Endometrial microvascular endothelial cells (primary cell): ENCODE measurements around the gene LRRC7. TPM values are rescaled to one million over a fixed set of nuclear protein-coding genes. Genes with fewer than 3 reads are reported as not detected.
"Not testable (repeated sequence)": the region's sequence is repeated elsewhere in the genome, so short reads cannot be mapped to it uniquely, and the experiment has no call there.

Experiments used
- in situ Hi-C: cut with HindIII; loops from 2 replicates; pipeline ENCODE4 v1.10.0; 2017; ENCODE audit warnings: low sequenced_read_pairs, low pct_unique_long_range_greater_than_20kb; ENCODE audit errors: inconsistent ontology term
- total RNA-seq: library from RNA; depleted of rRNA; stranded (reverse); fragments of >200 nt; gene quantifications from one replicate; pipeline ENCODE4 v1.2.3, GENCODE V29; 2015; ENCODE audit errors: inconsistent ontology term

Gene LRRC7
- total RNA-seq, 1 donor from 2014 or later = not detected

DNA sequence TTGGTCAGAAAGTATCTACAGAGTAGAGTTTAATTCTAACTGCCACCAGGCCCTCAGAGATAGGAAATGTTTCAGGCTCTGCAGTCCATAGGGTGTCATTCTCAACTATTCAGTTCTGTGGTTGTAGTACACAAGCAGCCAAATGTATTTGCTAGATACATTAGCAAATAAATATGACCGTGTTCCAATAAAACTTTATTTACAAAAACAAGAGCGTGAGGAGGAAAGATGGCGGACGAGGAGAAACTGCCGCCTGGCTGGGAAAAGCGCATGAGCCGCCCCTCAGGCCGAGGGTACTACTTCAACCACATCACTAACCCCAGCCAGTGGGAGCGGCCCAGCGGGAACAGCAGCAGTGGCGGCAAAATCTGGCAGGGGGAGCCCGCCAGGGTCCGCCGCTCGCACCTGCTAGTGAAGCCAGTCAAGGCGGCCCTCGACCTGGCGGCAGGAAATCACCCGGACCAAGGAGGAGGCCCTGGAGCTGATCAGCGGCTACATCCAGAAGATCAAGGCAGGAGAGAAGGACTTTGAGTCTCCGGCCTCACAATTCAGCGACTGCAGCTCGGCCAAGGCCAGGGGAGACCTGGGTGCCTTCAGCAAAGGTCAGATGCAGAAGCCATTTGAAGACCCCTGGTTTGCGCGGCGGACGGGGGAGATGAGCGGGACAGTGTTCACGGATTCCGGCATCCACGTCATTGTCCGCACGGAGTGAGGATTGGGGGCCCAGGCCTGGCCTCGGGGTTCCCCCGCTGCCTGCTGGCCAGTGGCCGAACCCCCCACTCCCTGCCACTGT is 351.6 kb downstream of the LRRC7 start:
- in situ Hi-C loops = no loop called here

DNA sequence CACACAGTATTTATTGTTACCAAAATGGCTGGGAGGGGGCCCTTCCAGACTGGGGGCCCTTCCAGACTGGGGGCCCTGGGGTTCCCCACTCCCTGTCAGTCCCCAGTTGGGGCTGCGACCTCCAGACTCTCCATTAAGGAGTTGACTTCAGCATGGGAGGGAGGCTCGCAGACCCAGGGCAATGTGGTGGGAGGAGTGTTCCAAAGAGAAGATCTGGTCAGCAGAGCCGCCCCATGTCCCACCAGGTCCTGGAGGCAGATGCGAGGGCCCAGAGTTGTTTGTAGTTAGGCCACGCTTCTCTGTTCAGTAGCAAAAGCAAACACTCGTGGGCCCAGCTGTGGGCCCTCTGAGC is 352.2 kb downstream of the LRRC7 start:
- in situ Hi-C loops = no loop called here

DNA sequence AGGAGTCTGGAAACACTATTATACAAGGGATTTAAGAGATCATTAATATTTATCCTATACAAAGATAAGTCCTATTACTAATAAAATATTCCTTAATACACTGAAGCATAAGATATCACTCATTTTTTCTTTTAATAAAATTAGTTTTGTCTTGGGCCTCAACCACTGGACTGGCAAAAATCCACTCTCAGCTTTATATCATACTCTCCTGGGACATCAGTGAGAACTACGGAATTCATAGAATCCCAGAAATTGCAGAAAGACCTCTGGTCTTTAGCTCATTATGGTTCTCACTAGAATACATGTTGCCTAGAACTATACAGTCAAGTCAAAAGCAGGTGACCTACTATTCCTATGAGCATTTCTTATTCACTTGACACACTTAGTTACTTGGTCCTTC is 352.7 kb downstream of the LRRC7 start:
- in situ Hi-C loops = no loop called here

DNA sequence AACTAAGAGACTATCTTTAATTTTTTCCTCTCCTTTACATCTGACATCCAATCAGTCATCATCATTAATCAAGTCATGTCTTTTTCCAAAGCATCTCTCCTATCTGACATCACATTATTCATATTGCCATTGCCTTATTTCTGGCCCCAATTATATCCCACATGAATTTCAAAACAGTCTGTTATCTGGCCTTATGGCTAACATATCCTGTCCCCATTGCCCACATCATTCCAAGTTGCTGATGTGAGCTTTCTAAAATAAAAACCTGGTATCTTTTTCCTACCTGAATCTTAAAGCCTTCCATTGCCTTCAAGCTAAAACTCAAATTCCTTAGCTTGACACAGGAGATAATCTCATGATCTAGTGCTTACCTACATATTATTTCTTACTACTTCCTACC is 353.8 kb downstream of the LRRC7 start:
- in situ Hi-C loops = no loop called here

DNA sequence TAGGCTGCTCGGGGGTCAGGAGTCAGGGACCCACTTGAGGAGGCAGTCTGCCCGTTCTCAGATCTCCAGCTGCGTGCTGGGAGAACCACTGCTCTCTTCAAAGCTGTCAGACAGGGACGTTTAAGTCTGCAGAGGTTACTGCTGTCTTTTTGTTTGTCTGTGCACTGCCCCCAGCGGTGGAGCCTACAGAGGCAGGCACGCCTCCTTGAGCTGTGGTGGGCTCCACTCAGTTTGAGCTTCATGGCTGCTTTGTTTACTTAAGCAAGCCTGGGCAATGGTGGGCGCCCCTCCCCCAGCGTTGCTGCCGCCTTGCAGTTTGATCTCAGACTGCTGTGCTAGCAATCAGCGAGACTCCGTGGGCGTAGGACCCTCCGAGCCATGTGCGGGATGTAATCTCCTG is 360.5 kb downstream of the LRRC7 start:
- in situ Hi-C loops = not testable (repeated sequence)

DNA sequence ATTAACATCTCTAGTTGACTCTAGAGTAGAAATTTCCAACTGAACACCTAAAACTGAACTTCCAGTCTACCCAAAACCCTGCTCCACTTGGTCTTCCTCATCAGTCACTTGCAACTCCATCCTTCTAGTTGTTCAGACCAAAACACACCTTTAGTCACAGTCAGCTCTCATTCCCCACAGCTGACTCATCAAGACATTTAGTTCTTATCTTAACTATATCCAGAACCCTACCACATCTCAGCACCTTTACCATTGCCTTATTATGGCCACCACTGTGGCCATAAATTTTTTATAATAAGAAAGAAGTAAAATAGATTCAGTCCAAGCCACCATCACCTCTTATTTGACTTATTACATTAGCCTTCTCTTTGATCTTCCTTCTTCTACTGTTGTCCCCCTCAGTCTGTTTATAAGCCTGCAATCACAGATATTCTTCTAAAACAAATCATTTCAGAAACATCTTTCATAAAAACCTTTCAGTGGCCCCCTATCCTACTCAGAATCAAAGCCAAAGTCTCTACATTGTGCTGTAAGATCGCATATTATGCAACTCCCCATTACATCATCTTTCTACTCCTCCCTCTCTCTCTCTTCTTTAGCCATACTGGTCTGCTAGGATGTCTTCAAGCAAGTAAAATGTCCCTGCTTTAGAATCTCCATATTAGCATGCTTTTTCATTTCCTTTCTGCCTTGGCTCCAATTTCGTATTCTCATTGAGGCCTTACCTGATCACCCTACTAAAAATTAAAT is 361.8 kb downstream of the LRRC7 start:
- in situ Hi-C loops = no loop called here

DNA sequence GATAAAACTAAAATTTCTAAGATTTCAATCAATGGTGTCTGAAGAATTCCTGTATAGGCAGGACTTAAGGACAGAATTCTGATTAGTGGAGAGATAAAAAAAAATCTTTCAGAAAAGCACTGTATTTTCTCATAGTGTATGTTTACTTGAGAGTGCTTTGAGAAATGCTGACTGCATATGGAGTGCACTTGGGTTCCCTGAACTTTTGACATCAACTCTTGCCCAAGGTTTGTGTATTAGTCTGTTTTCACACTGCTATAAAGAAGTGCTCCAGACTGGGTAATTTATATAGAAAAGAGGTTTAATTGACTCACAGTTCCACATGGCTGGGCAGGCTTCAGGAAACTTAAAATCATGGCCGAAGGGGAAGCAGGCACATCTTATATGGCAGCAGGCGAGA is 362.7 kb downstream of the LRRC7 start:
- in situ Hi-C loops = no loop called here

DNA sequence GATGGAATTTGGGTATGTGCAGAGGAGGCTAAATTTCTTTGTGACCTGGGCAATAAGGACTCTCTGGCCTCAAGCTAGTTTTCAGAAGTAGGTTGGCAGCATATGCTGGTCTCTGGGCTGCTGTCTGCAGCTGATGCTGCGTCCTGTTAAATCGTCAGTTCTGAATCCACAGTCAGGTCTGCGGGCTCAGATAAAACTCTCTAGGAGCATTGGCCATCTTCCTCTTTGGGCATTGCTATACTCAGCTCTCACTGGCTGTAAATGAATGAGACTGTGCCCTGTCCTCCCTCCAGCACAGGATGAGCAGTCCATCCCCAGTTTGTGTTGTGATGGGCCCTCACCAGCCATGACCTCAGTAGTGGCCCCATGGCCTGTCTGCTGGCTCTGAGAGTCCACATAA is 365.0 kb downstream of the LRRC7 start:
- in situ Hi-C loops = no loop called here

DNA sequence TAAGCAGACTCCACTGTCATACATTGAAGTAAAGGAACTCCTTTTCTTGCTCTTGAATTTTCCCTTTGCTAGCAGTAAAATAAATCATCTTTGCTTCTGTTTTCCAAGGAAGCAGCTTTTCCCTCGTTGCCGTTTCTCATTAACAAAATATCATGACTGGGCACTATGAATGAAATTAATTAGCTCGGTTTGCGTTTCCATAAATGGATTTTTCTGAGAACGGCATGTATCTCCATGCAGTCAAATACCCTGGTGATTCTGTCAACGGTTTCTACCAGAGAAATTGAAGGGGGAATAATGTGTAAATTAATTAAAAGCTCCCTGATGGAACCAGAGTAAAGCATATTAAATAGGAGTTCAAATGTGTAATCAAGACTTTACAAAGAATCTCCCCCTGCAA is 372.5 kb downstream of the LRRC7 start:
- in situ Hi-C loops = no loop called here

DNA sequence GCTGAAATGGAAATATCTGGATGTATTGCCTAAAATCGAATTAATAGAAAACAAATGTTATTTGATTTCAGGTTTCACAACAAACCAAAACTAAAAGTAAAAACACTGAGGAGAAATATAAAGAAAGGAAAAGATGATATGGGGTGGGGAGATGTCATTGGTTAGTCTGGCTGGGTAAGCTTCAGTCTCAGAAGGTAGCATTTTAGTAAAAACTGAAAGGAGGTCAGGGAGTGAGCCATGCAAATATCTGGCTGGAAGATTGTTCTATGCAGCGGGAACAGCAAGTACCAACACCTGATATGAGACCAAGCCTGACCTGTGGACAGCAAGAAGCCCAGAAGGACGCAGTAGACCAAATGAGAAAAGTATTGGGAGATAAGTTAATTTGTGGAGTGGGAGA is 373.1 kb downstream of the LRRC7 start:
- in situ Hi-C loops = no loop called here

DNA sequence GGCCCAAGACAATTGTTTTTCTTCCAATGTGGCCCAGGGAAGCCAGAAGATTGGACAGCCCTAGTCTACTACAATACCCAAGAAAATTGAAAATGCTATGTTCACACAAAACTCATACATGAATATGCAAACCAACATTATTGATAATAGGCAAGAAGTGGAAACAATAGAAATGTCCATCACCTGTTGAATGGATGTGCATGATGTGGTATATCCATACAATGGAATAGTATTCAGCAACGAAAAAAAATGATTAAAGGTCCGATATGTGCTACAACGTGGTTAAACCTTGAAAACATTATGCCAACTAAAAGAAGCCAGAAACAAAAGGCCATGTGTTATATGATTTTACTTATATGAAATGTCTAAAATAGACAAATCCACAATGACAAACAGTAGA is 375.3 kb downstream of the LRRC7 start:
- in situ Hi-C loops = no loop called here

DNA sequence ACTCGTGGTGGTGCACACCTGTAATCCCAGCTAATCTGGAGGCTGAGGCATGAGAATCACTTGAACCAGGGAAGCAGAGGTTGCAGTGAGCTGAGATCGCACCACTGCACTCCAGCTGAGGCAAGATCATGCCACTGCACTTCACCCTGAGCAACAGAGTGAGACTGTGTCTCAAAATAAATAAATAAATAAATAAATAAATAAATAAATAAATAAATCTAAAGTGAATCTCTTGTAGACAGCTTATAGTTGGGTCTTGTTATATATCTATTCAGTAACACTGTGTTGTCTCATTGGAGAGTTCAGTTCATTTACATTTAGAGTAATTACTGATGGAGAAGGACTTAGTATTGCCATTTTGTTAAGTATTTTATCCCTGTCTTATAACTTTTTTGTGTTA is 379.2 kb downstream of the LRRC7 start:
- in situ Hi-C loops = no loop called here

DNA sequence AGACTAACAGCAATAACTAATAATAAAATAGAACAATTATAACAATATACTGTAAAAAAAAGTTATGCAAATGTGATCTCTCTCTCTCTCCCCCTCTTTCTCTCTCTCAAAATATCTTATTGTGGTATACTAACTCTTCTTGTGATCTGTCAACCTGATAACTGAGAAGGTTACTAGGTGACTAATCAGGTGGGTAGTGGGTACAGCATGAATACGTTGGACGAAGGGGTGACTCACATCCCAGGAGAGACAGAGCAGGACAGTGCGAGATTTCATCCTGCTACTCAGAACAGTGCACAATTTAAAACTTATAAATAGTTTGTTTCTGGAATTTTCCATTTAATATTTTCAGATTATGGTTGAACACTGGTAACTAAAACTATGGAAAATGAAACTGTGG is 380.1 kb downstream of the LRRC7 start:
- in situ Hi-C loops = no loop called here

DNA sequence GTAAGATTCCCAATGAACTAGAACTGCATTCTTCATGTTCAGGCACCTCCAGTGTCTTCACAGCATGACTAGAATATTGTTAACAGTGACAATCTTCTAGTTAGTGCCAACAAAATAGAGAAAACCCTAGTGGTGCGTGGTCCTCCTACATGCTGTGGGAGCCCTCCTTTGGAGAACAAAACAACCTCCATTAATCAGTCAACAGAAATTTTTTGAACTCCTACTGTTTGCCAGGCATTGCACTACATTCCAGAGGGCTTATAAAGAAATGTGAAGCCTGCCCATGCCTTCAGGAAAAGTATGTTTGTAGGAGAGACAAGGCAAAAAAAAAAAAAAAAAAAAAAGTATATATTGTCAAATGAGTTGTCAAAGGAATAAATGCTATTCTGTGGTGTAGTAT is 385.0 kb downstream of the LRRC7 start:
- in situ Hi-C loops = no loop called here

DNA sequence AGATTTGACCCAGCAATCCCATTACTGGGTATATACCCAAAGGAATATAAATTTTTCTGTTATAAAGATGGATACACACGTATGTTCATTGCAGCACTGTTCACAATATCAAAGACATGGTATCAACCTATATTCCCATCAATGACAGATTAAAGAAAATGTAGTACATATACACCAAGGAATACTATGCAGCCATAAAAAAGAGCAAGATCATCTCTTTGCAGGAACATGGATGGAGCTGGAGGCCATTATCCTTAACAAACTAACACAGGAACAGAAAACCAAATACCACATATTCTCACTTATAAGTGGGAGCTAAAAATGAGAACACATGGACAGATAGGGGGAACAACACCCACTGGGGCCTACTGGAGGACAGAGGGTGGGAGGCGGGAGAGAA is 394.7 kb downstream of the LRRC7 start:
- in situ Hi-C loops = not testable (repeated sequence)

DNA sequence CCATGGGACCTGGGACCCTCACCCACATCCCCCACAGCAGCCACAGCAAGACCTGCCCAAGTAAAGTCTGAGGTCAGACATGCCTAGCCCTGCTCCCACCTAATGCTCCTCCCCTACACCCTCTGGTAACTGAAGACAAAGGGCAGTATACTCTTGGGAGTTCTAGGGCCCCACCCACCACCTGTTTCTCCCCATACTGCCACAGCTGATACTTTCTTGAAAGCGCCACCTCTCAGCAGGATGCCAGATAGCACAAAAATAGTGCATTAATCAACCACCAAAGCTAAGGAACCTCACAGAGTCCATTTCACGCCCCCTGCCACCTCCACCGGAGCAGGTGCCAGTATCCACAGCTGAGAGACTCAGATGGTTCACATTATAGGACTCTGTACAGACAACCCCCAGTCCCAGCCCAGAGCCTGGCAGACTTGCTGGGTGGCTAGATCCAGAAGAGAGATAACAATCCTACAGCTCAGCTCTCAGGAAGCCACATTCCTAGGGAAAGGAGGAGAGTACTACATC is 399.6 kb downstream of the LRRC7 start:
- in situ Hi-C loops = no loop called here

DNA sequence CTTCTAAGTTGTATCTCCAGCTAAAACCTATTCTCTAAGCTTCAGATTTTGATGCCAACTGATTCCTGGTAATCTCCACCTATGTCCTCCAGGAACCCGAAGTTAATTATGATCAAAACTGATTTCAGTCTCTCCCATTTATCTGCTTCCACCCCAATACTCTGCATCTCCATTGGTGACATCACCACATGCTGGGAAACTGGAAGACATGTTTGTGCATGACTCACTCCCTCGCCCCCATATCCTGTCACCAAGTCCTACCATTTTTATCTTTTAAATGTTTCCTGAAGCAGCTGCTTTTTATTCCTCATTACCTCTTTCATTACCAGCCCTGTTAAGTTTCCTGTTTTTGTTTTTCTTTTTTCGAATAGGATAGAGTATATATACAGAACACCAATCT is 409.2 kb downstream of the LRRC7 start:
- in situ Hi-C loops = no loop called here

DNA sequence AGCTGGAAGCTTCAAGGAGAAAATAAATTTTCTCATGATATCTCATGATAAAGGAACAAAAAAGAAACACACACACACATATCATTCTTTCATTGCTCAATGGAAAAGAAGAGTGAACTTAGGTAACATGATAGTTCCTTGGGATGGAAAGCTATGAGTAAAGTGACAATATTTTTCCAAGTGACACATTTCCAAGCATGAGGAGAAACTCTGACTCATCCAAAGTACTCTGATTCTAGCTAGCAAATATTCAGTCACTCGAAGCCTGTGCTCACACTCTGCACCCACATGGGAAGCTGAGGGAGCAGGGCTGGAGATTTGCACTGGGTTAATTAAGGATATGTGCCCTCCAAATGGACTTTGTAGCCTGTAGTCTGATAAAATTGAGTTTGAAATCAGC is 415.3 kb downstream of the LRRC7 start:
- in situ Hi-C loops = no loop called here

DNA sequence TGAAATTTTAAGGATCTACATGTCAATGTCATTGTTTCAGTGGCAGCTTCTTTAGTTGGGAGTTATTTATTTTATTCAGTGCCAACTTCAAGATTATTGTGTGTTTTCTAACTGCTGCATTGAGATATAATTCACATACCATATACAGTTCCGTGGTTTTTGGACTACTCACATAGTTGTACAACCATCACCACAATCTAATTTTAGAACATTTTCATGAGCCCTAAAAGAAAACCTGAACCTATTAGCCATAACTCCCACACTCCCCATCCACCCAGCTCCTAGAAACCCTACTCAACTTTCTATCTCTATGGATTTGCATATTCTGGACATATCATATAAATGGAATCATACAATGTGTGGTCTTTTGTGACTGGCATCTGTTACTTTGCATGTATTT is 417.7 kb downstream of the LRRC7 start:
- in situ Hi-C loops = no loop called here

DNA sequence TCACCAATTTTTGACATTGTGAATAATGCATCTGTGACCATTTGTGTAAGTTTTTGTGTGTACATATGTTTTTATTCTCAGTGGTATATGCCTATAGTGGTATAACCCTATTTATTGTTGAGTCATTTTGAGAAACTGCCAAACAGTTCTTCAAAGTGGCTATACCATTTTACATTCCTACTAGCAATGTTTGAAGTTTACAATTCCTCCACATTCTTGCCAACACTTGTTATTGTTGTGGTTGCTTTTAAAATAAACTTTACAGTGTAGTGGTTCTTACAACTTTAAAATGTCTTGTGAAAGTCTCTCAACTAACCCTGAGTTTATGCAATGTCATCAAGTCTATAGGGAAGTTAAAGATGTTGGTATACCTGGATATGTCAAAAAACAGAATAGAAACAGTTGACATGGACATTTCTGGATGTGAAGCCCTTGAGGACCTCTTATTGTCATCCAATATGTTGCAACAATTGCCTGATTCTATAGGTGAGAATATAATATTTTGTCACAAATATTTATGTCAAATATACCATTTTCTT is 418.2 kb downstream of the LRRC7 start:
- in situ Hi-C loops = no loop called here
